HFF-Myc (cell line): ENCODE results near the gene BCL7A.
"Not testable (repeated sequence)": the region's sequence is repeated elsewhere in the genome, so short reads cannot be mapped to it uniquely, and the experiment has no call there.

Experiments used
- DNase-seq: peaks from one replicate; pipeline ENCODE4 v3.0.0-alpha.2; 2011; ENCODE audit warnings: low read depth; ENCODE audit errors: extremely low read depth
- H3K4me3 ChIP-seq: replicated peaks from 2 replicates; pipeline ENCODE4 v1.5.1; 2011; ENCODE audit warnings: low read depth, mild to moderate bottlenecking, control low read depth, low read length
- CTCF ChIP-seq: IDR thresholded peaks from 2 replicates; pipeline ENCODE4 v1.5.1; 2012; ENCODE audit warnings: mild to moderate bottlenecking, low read depth, low read length, control low read depth; ENCODE audit errors: missing control alignments

Gene BCL7A

GRCh38 chr12:122054842-122055520, 33.3 kb downstream of the BCL7A start:
- TF ChIP-seq CTCF = no peak
- H3K4me3 ChIP-seq = no peak overlapping the region

GRCh38 chr12:122056406-122056805, 34.7 kb downstream of the BCL7A start:
- DNase-seq, H3K4me3 ChIP-seq: not testable (repeated sequence)

More at GRCh38 chr12:122054842-122055520, 33.3 kb downstream of the BCL7A start:
- DNase-seq = no peak

- H3K4me3 ChIP-seq = no peak overlapping the region
- no peak for DNase-seq
Measured at GRCh38 chr12:122057007-122057735, 35.5 kb downstream of the BCL7A start.

GRCh38 chr12:122057769-122058168, 36.1 kb downstream of the BCL7A start:
- H3K4me3 ChIP-seq = no peak overlapping the region
- no peak for TF ChIP-seq CTCF
- no peak for DNase-seq

More at GRCh38 chr12:122057007-122057735, 35.5 kb downstream of the BCL7A start:
- no peak for TF ChIP-seq CTCF

GRCh38 chr12:122058549-122059149, 37.0 kb downstream of the BCL7A start:
- no peak for TF ChIP-seq CTCF
- no peak for DNase-seq
- no peak overlapping the region for H3K4me3 ChIP-seq

- TF ChIP-seq CTCF = no peak
- DNase-seq = no peak
Measured at GRCh38 chr12:122059203-122059960, 37.7 kb downstream of the BCL7A start.

More at GRCh38 chr12:122059203-122059960, 37.7 kb downstream of the BCL7A start:
- H3K4me3 ChIP-seq = no peak overlapping the region
